ENCODE measurements around the gene HECTD4. TPM values are rescaled to one million over a fixed set of nuclear protein-coding genes. Genes with fewer than 3 reads are reported as not detected.

The HECTD4 gene, protein sequence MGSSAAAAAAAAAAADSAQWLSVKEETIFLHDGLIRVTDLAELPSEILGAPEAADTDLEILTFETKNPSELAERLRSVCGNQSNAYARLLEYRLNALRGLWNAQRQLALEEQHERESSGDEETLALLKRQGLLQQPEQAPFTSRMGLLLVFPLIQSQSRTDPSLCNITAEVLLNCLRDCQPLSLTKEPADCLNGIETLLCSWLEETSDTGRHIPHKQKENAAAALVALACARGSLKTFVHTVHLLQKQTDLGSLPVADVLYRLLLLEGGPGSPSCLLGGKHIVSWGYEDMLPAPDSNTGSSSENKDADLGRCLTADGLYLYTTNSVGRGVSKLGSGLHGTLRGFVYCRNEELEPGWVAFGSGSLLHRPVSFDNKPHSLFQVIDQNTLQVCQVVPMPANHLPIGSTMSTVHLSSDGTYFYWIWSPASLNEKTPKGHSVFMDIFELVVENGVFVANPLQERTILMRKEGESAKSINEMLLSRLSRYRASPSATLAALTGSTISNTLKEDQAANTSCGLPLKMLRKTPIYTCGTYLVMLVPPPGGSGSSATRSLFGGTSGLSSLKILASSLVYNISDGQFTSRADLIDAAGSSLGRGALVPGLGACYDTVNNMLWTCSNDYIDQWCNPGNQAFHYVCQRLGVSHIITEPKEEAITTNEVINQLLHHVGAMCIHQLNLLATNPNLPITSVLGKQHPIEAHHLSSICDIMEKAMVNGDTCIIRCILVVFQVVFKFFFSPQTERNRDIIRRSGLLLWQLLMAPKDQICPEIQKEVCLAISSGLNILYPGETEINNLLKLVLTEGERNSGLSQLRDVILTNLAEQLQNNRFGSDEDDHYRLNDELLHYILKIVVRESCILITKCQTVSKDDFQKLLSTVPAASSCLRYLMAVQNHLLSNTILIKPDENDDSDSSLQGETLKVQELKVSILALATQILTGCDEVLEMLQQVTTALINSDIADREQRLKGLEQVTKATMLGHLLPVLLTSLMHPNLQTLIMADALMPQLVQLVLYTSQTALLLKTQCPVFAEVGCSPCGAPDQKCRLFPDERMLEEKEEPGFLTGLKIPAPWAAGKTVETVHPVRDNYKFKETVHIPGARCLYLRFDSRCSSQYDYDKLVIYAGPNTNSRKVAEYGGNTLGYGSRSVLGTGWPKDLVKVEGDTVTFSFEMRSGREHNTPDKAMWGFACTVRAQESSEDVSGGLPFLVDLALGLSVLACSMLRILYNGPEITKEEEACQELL (N-terminal part only)
- 76.3 and 98.8 TPM in 2 replicates for total RNA-seq

DNA sequence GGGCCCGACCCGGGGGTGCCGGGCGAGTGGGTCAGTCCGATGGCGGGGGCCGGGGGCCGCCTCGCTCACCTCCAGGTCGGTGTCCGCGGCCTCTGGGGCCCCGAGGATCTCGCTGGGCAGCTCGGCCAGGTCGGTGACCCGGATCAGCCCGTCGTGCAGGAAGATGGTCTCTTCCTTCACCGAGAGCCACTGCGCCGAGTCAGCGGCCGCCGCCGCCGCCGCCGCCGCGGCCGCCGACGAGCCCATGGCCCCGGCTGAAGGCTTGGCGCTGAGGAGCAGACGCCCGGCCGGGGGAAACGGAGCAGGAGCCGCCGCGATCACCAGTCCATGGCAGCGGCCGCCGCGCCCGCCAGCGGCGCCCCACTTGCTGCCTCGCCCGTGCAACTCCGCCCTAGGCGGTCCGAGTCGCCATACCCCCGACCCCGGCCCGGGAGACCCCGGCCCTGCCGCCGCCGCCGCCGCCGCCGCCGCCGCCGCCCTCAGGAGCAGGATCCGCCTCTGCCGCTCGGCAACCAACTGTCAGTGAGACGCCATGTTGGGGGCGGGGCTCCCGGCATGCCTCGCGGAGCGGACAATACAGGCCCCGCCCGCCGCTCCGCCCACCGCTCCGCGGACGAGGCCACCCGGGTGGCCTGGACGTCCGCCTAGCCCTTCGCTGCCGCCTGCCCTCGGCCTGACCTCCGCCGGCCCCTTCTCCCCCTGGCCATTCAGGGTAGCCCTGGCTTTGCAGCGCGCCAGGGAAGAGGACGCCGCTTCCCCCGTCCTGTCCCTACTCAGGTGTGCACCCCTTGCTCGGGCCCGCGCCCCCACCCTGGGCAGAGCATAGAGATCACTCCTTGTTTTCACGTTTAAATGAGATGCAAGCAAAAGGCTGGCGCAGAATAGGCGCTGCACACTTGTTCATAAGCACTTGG, at the start of gene HECTD4:
Gene HECTD4, minus strand, starts transcription at position 549 of the 914 bp plus-strand sequence. Its CDS starts 303 bp downstream, at position 246.
- ATAC-seq (ENCODE audit: low read depth) (peak; percentile 96), DNase-seq (peak; percentile 96)
- peak within 1 kb of the TSS; percentile 88 for H3K27ac Mint-ChIP-seq
- intact Hi-C loops (cut with micrococcal nuclease), result loop anchor here (1.0 to 10.0 kb wide), 8 partner anchors 27 to 787 kb away; partner anchors contain the start of genes ACAD10, ATXN2, BRAP and RPL6
- H3K9me3 Mint-ChIP-seq, result no peaks in the 10 kb centered on the region
- peak within 1 kb of the TSS; percentile 97 for H3K4me3 Mint-ChIP-seq
- POLR2A ChIA-PET, result interaction anchor here (0.5 to 1.5 kb wide), 2 partner anchors 29 to 571 kb away, joined by 5 to 9 read pairs; no protein-coding TSS in a partner anchor
- H3K27me3 Mint-ChIP-seq, result no peaks in the 10 kb centered on the region
- TF ChIP-seq, protein P1, sequence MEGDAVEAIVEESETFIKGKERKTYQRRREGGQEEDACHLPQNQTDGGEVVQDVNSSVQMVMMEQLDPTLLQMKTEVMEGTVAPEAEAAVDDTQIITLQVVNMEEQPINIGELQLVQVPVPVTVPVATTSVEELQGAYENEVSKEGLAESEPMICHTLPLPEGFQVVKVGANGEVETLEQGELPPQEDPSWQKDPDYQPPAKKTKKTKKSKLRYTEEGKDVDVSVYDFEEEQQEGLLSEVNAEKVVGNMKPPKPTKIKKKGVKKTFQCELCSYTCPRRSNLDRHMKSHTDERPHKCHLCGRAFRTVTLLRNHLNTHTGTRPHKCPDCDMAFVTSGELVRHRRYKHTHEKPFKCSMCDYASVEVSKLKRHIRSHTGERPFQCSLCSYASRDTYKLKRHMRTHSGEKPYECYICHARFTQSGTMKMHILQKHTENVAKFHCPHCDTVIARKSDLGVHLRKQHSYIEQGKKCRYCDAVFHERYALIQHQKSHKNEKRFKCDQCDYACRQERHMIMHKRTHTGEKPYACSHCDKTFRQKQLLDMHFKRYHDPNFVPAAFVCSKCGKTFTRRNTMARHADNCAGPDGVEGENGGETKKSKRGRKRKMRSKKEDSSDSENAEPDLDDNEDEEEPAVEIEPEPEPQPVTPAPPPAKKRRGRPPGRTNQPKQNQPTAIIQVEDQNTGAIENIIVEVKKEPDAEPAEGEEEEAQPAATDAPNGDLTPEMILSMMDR (IDR thresholded peaks at IDR 0.05), result no peak
- H3K4me1 Mint-ChIP-seq, result peaks cover 30% of the 10 kb centered on the region
- CTCF ChIA-PET, result no interaction called here
- H3K36me3 Mint-ChIP-seq (ENCODE audit: low read depth), result no peaks in the 10 kb centered on the region

DNA sequence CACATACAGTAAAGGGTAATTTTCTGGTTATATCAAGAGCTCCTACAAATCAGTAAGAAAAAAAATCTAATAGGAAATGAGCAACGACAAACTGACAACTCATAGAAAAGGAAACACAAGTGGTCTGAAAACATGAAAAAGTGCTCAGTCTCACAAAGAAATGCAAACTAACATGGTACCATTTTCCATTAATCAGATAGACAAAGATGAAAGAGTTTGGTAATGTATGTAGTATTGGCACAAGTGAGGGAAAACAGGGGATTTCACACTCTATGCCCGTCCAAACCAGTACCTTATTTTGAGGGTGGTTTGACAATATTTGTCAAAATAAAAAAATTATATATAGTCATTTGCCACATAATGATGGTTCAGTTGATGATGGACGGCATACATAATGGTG, 49.7 kb upstream of the HECTD4 start:
- TF ChIP-seq, protein P1 (IDR thresholded peaks at IDR 0.05), result no peak
- CTCF ChIA-PET, result no interaction called here
- Mint-ChIP-seq H3K4me3 (no peak overlapping the region), H3K4me1 (peaks cover 2% of the 10 kb centered on the region), H3K36me3 (ENCODE audit: low read depth) (peaks cover 20% of the 10 kb centered on the region), H3K27me3 (no peaks in the 10 kb centered on the region), H3K9me3 (no peaks in the 10 kb centered on the region), H3K27ac (no peak overlapping the region)
- ATAC-seq (ENCODE audit: low read depth) (no peak), DNase-seq (no peak)
- POLR2A ChIA-PET, result no interaction called here
- intact Hi-C loops (cut with micrococcal nuclease), result no loop called here

DNA sequence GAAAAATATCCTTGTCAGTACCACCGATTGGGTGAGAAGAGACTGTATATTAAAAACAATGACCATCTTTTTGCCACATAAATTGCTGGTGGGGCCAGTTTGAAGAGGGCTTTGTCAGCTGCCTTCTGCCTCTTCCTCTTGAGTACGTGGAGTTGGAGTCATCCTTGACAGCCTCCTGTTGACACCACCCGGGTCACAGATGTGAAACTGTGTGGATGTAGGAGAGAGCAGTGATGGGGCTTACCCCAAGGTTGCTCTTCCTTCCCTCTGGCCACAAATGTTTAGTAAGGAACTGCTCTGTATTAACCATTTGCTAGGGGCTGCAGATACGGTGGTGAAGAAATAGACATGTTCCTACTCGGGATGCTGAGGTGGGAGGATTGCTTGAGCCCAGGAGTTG, 48.7 kb upstream of the HECTD4 start:
- Mint-ChIP-seq H3K27ac (no peak overlapping the region), H3K9me3 (no peaks in the 10 kb centered on the region), H3K4me3 (no peak overlapping the region), H3K27me3 (no peaks in the 10 kb centered on the region), H3K4me1 (peaks cover 2% of the 10 kb centered on the region), H3K36me3 (ENCODE audit: low read depth) (peaks cover 22% of the 10 kb centered on the region)
- TF ChIP-seq, protein P1 (IDR thresholded peaks at IDR 0.05), result no peak
- POLR2A ChIA-PET, result no interaction called here
- intact Hi-C loops (cut with micrococcal nuclease), result no loop called here
- ATAC-seq (ENCODE audit: low read depth), result no peak
- CTCF ChIA-PET, result no interaction called here
- DNase-seq, result no peak

DNA sequence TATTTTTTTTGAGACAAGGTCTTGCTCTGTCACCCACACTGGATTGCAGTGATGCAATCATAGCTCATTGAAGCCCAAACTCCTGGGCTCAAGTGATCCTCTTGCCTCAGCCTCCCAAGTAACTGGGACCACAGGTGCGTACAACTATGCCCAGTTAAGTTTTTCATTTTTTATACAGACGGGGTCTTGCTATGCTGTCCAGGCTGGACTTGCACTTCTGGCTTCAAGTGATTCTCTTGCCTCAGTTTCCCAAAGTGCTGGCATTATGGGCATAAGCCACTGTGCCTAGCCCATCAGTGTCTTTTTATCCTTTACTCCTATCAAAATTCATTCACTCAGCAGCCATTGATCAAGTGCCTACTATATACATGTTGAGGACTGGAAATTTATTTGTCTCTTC, 45.5 kb upstream of the HECTD4 start:
- ATAC-seq (ENCODE audit: low read depth), result no peak
- DNase-seq, result no peak
- Mint-ChIP-seq H3K27me3 (no peaks in the 10 kb centered on the region), H3K27ac (no peak overlapping the region), H3K4me1 (peaks cover 13% of the 10 kb centered on the region), H3K4me3 (no peak overlapping the region), H3K36me3 (ENCODE audit: low read depth) (peaks cover 25% of the 10 kb centered on the region), H3K9me3 (no peaks in the 10 kb centered on the region)
- intact Hi-C loops (cut with micrococcal nuclease), result no loop called here
- ChIA-PET CTCF (interaction anchor here (0.7 kb wide), 1 partner anchor 292 kb away, joined by 3 read pairs; no protein-coding TSS in a partner anchor), POLR2A (no interaction called here)
- TF ChIP-seq, protein P1 (IDR thresholded peaks at IDR 0.05), result no peak

Measured in activated B cell treated with CpG ODN at 0.5 μM for 24 hours (primary cell).